NOMO-1 (cell line): ENCODE data around the gene SLC10A1.

ENCODE experiments used
- DNase-seq, 2 experiments: peaks; one replicate each; lab custom pipeline; 2025; ENCODE audit not compliant: unreplicated experiment in 2 of 2; lab: John Stamatoyannopoulos, UW

The SLC10A1 gene

DNA sequence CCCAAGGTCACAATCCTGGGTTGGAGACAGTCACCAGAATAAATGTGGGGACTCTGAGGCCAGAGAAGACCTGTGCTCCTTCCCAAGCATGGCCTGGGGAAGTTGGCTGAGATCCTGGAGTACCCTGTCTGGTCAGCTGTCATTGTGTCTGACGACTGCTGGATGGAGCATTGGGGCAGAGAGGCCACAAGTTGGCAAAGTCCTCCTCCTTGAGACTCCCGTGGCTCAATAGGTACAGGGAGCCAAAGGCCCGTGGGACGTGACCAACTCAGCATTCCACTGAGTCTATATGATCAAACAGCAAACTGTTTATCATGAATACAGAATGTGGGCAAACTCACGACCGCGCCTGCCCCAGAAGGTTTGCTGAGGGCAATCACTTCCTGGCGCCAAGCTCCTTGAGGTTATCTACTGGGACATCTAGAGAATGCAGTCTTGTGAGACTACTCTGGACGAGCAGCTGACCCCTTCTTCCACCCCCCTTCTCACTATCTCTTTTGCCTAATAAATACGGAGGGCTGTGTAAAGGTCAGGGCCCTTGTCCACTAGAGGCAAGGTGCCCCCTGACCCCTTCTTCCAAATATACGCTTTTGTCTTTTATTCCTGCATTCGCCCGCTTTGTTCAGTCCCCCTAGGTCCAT lies 14.3 kb upstream of the SLC10A1 start:
- no peak for DNase-seq

DNA sequence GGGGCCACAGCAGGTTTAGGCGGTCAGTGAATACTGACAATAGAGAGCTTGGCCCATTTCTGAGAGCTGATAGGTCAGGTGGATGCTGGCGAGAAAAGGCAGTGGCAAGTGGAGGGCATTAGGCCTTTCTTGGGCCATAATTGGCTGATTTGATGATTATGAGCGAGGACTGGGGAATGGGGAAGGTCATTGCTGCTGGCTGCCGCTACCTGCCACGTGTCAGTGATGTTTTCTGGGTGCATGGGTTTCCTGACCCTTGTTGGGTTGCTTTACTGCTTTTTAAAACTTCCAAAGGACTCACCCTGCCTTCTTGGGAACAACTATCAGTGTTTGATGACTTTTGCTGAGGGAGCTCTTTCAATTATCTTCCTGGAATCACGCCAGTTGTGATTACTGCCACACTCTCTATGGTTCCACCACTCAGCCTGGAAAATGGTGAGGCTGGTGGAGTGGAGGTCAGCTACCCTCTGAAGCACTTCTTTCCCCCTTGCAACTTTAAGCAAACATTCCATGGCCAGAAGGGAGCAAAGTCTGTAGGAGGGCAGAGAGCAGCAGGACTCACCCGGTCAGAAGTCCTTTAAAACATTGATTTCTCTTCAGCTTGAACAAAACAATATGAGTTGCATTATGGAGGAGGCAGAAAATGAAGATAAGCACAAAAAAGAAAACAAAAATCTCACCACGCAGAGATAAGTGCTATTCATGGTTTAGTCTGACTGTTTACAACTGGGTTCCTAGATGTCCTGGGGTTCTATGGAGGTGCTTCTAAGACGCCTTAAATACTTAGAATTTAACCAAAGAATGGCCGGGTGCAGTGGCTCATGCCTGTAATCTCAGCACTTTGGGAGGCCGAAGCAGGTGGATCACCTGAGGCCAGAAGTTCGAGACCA lies 12.1 kb upstream of the SLC10A1 start:
- no peak for DNase-seq

GRCh38 chr14:69807192-69807591 lies 10.2 kb upstream of the SLC10A1 start:
- DNase-seq, result no peak

GRCh38 chr14:69804902-69805301 lies 7.9 kb upstream of the SLC10A1 start:
- no peak for DNase-seq

DNA sequence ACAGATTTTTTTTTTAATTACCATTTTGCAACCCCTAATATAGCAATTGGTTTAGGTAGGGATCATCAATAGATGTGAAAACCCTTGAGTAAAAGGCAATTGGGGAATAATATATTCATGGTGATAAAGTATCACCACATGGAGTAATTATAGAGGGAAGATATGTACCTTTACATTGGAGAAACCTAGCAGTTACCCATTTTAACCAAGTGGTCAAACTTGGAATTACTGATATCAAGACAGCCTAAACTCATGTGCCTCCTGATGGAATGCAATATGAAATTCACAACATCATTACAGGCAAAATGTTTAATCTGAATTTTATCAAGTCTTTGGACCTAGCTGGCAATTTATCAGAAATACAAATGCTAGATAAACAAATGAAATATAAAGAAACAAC lies 6.7 kb upstream of the SLC10A1 start:
- DNase-seq, result no peak

GRCh38 chr14:69798339-69798735 lies 1.3 kb upstream of the SLC10A1 start:
- no peak for DNase-seq

DNA sequence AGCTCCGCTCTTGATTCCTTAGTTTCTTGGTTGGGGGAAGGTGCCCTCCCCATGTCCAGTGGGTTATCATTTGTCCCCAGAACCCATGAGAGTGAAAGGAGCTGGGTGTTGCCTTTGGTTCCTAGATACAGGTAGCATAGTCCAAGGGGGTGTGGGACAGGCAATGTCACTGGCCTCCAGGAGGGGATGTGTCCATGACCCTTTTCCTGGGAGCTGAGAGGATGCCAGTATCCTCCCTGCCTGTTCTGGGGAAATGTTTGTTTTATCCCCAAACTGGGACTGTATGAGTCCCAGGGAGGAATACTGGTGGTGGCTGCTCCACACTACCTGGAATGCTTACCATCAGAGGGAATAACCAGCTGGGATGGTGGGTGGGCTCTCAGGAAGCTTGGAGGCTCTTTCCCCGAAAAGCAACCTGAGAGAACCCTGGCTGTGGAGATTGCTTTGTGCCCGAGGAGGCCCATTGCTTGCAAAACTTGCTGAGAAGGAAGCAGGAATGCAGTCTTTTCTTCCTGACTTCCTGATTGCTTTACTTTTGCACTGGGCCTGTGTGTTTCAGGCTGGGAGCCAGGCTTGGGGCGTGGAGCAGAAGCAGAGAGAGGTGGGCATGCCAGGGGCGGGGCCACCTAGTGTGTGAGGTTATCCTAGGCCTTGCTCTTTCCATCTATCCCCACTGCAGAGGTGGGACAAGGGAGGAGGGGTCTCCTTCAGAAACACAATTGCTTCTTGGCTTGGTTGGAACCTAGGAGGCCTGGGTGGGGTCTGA lies 715 bp upstream of the SLC10A1 start:
- no peak for DNase-seq

DNA sequence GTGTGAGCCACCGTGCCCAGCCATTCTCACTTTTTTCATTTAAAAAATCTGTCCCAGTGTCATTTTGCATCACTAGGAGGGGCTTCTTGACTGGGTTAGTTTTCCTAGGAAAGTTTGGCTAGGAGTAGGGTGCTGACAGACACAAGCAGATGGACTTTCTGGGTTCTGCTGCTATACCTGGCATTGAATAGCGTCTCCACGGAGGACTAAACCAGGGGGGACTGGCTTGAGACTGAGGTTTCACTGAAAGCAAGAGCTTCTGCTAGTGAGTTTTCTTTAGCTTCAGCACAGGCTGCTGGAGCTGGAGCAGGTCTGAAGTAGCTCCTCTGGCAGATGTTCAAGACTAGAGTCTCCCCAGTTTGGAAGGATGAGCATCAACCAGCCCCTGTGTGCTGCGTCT lies 1.4 kb downstream of the SLC10A1 start:
- DNase-seq, result no peak

DNA sequence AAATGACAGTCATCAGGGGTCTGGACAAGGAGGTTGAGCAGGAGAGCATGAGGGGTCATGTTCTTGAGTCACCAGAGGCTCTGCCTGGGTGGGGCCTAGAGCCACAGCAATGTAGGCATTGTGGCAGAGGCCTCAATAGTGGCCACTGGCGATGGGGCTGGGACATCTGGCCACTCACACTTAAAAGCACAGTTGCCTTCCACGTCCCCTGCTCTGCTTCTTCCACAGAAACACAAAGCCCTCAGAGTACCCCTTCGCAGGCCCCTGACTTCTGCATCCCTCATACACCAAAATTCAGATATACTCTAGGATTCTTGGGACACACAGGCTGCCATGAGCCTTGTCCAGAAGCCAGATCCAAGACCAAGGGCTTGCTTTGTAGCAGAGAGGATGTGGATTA lies 2.2 kb downstream of the SLC10A1 start:
- no peak for DNase-seq

GRCh38 chr14:69792887-69793421 lies 4.1 kb downstream of the SLC10A1 start:
- no peak for DNase-seq

DNA sequence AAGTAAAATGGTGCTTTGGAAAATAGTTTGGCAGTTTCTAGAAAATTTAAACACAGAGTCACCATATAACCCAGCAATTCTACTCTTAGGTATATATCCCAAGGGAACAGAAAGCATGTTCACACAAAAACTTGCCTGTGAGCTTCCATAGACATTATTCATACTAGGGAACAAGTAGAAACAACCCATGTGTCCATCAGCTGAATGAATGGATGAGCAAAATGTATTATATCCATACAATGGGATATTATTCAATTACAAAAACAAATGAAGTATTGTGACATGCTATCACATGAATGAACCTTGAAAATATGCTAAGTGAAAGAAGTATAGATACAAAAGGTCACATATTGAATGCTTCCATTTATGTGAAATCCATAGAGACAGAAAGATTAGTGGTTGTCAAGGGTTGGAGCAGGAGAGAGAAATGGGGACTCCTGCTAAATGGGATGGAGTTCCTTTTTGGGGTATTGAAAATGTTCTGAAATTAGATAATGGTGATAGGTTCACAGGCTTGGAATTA lies 7.9 kb downstream of the SLC10A1 start:
- no peak for DNase-seq

GRCh38 chr14:69786603-69787002 lies 10.4 kb downstream of the SLC10A1 start:
- DNase-seq, result no peak

GRCh38 chr14:69784942-69785341 lies 12.1 kb downstream of the SLC10A1 start:
- no peak for DNase-seq

DNA sequence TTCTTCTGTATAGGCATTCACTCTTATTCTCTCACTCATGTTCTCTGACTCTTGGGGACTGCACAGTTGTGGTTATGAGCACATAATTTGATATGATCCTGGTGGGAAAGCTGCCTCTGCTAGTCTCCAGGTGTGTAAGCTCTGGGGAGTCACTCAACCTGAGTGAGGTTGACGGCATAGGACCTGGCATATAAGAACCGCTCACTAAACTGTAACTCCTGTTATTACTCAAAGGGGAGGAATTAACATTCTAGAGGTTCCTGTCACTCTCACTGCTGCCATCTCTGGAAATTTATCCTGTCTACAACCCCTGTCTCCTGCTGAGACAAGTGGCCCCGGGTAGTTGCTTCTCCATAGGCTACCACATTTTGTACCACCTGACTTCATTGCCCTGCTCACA lies 16.1 kb downstream of the SLC10A1 start:
- DNase-seq, result no peak

DNA sequence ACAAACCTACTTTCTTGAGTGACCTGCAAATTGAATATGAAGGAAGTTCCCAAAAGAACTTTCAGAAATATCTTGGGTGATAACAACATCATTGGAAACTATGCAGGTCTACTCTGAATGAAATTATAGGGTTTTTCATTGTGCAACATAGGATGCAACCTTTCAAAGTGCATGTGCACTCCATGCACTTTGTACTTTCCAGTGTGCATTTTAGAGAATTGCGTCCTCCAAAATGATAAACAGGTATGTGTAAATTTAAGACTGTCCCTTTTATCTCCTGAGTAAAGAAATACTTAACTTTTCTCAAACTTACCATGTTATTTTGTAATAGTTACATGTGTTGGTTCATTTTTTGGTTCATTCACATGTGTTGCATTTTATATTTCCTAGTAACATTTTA lies 16.9 kb downstream of the SLC10A1 start:
- no peak for DNase-seq

DNA sequence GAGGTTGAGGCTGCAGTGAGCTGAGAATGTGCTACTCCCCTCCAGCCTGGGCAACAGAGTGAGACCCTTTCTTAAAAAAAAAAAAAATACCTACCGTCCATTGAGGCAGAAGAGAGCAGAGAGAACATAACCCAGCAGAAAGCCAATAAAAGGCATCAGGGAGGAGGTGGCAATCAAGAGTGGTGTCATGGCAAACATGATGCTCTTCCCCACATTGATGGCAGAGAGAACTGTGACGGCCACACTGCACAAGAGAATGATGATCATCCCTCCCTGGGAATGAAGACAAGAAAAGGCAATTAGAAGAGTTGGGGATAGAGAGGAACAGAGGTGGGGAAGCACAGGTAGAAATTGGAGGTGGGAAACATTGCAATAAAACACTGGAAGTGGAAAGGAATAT lies 18.0 kb downstream of the SLC10A1 start:
- DNase-seq, result no peak

GRCh38 chr14:69776875-69777453 lies 20.1 kb downstream of the SLC10A1 start:
- DNase-seq, result no peak

- no peak for DNase-seq
These were observed 22.0 kb downstream of the SLC10A1 start for GRCh38 chr14:69775012-69775411.

GRCh38 chr14:69773571-69774276 lies 23.3 kb downstream of the SLC10A1 start:
- no peak for DNase-seq
